ENCODE data around the gene ACTN4. TPM values are rescaled to one million over a fixed set of nuclear protein-coding genes. Genes with fewer than 3 reads are reported as not detected.

ACTN4 gene
- total RNA-seq, 1 experiment from 2014 or later, result 506 TPM

DNA sequence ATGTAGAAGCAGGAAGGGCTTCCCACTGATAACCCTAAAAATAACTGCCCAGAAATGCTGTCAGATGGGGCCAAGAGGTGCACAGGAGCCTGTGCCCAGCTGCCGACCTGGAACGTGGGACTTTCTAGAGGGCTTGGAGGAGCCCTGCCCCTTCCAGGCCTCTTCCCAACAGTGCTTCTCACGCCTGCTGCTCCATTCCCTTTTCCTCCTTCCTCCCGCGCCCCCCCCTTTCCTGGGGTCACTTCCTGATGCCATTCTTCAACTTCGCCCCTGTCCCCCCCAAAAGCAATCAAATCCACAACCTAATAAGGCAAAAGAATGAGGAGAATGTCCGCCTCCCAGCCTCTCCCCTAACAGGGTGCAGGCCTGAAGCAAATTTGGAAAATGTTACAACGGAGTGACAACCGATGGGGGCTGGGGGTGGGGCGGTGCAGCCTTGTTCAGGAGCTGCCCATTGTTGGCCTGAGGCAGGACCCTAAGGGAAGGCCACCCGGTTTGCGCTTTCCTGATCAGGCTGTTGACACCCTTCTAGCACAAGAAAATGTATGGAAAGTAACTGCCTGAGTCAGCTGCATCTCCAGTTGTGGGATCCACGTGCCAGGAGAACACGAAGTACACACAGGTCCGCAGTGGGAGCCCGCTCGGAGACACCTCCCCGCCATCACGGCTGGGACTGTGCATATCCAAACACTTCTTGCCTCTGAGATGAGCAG is 18.7 kb downstream of the ACTN4 start (continued):
- TF ChIP-seq MLX (CRISPR knock-in tag; IDR thresholded peaks at IDR 0.05) (no peak), CREB1 (CRISPR knock-in tag; IDR thresholded peaks at IDR 0.05) (no peak), PREB (CRISPR knock-in tag; IDR thresholded peaks at IDR 0.05; ENCODE audit: borderline replicate concordance) (no peak), ZNF425 (CRISPR knock-in tag; conservative IDR thresholded peaks at IDR 0.05) (no peak), ZNF671 (CRISPR knock-in tag; IDR thresholded peaks at IDR 0.05) (no peak), SP1 (CRISPR knock-in tag; conservative IDR thresholded peaks at IDR 0.05) (peak; percentile 74), NR3C1 (CRISPR knock-in tag; conservative IDR thresholded peaks at IDR 0.05; ENCODE audit: low read depth) (no peak), GABPB1 (CRISPR knock-in tag; IDR thresholded peaks at IDR 0.05) (no peak), FOXK1 (CRISPR knock-in tag; IDR thresholded peaks at IDR 0.05) (0 out of 2 replicates have a peak, but pooled peaks have one; percentile 50), CBFB (CRISPR knock-in tag; IDR thresholded peaks at IDR 0.05; ENCODE audit: low read depth) (no peak), ZNF423 (CRISPR knock-in tag; IDR thresholded peaks at IDR 0.05) (no peak), ZNF396 (CRISPR knock-in tag; IDR thresholded peaks at IDR 0.05; ENCODE audit: borderline replicate concordance) (0 out of 2 replicates have a peak, but pooled peaks have one; percentile 2), NR2C2 (CRISPR knock-in tag; IDR thresholded peaks at IDR 0.05) (no peak), RELA (CRISPR knock-in tag; IDR thresholded peaks at IDR 0.05; ENCODE audit: borderline replicate concordance) (no peak), JAZF1 (CRISPR knock-in tag; IDR thresholded peaks at IDR 0.05) (no peak), JUN (CRISPR knock-in tag; IDR thresholded peaks at IDR 0.05) (no peak), NFE2L1 (CRISPR knock-in tag; IDR thresholded peaks at IDR 0.05) (peak; percentile 47; the same call in 1 of the 2 replicates), PRRX2 (CRISPR knock-in tag; IDR thresholded peaks at IDR 0.05) (no peak), ATF6 (CRISPR knock-in tag; IDR thresholded peaks at IDR 0.05) (no peak), ATF1 (CRISPR knock-in tag; IDR thresholded peaks at IDR 0.05) (no peak), AFF4 (CRISPR knock-in tag; IDR thresholded peaks at IDR 0.05; ENCODE audit: borderline replicate concordance) (no peak), TEAD4 (CRISPR knock-in tag; IDR thresholded peaks at IDR 0.05) (peak; percentile 75; the same call in 1 of the 2 replicates)
- TF ChIP-seq, protein P1, sequence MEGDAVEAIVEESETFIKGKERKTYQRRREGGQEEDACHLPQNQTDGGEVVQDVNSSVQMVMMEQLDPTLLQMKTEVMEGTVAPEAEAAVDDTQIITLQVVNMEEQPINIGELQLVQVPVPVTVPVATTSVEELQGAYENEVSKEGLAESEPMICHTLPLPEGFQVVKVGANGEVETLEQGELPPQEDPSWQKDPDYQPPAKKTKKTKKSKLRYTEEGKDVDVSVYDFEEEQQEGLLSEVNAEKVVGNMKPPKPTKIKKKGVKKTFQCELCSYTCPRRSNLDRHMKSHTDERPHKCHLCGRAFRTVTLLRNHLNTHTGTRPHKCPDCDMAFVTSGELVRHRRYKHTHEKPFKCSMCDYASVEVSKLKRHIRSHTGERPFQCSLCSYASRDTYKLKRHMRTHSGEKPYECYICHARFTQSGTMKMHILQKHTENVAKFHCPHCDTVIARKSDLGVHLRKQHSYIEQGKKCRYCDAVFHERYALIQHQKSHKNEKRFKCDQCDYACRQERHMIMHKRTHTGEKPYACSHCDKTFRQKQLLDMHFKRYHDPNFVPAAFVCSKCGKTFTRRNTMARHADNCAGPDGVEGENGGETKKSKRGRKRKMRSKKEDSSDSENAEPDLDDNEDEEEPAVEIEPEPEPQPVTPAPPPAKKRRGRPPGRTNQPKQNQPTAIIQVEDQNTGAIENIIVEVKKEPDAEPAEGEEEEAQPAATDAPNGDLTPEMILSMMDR (IDR thresholded peaks at IDR 0.05), result no peak
- TF ChIP-seq, protein P2, sequence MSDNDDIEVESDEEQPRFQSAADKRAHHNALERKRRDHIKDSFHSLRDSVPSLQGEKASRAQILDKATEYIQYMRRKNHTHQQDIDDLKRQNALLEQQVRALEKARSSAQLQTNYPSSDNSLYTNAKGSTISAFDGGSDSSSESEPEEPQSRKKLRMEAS (CRISPR knock-in tag; IDR thresholded peaks at IDR 0.05), result peak; percentile 66
- TF ChIP-seq, protein P3, sequence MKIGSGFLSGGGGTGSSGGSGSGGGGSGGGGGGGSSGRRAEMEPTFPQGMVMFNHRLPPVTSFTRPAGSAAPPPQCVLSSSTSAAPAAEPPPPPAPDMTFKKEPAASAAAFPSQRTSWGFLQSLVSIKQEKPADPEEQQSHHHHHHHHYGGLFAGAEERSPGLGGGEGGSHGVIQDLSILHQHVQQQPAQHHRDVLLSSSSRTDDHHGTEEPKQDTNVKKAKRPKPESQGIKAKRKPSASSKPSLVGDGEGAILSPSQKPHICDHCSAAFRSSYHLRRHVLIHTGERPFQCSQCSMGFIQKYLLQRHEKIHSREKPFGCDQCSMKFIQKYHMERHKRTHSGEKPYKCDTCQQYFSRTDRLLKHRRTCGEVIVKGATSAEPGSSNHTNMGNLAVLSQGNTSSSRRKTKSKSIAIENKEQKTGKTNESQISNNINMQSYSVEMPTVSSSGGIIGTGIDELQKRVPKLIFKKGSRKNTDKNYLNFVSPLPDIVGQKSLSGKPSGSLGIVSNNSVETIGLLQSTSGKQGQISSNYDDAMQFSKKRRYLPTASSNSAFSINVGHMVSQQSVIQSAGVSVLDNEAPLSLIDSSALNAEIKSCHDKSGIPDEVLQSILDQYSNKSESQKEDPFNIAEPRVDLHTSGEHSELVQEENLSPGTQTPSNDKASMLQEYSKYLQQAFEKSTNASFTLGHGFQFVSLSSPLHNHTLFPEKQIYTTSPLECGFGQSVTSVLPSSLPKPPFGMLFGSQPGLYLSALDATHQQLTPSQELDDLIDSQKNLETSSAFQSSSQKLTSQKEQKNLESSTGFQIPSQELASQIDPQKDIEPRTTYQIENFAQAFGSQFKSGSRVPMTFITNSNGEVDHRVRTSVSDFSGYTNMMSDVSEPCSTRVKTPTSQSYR (CRISPR knock-in tag; IDR thresholded peaks at IDR 0.05), result no peak
